Left lung (tissue), 10 donors: ENCODE measurements around the gene C1QL1. TPM values are rescaled to one million over a fixed set of nuclear protein-coding genes. Genes with fewer than 3 reads are reported as not detected.
A peak's percentile ranks its signal among the peaks of the same experiment; 100 is the strongest.

ENCODE experiments used
- ATAC-seq: fragments of 200-7000 bp; cut with Tn5 transposase; one replicate; pipeline ENCODE4 v1.9.1; 2020; ENCODE audit warnings: moderate library complexity
- DNase-seq, 4 donors: peaks; one replicate each; pipeline ENCODE4 v3.0.0-alpha.2; 2013 to 2020
- H3K27ac ChIP-seq, 2 donors: fragments of 200-600 bp; sonication (generic) in 1 of 2; one replicate each; pipeline versions ENCODE4 v1.5.0 to v1.8.0; 2020 to 2021
- H3K27me3 ChIP-seq, 2 donors: fragments of 200-600 bp; sonication (generic) in 1 of 2; one replicate each; pipeline versions ENCODE4 v1.5.0 to v1.8.0; 2020 to 2021
- H3K36me3 ChIP-seq, 2 donors: fragments of 200-600 bp; sonication (generic) in 1 of 2; one replicate each; pipeline versions ENCODE4 v1.5.0 to v1.8.0; 2020 to 2021
- H3K4me1 ChIP-seq, 2 donors: fragments of 200-600 bp; one replicate each; pipeline ENCODE4 v1.8.0; 2021
- H3K4me3 ChIP-seq, 2 donors: fragments of 200-600 bp; sonication (generic) in 1 of 2; one replicate each; pipeline versions ENCODE4 v1.5.0 to v1.8.0; 2020 to 2021; ENCODE audit warnings: mild to moderate bottlenecking in 1 of 2
- H3K9me3 ChIP-seq, 2 donors: fragments of 200-600 bp; sonication (generic) in 1 of 2; one replicate each; pipeline versions ENCODE4 v1.5.0 to v1.8.0; 2020 to 2021
- intact Hi-C, 2 donors: fragments of 100-400 bp; cut with DNase I; formaldehyde crosslinking; loops; one replicate each; pipeline versions ENCODE4 v1.11.2 to v1.14.2; 2022
- polyA plus RNA-seq, 6 donors: library from polyadenylated mRNA; unstranded; fragments of 120-200 nt; gene quantifications; one replicate each; pipeline ENCODE4 v1.2.1, GENCODE V29; 2013; ENCODE audit not compliant: insufficient read length in 6 of 6
- total RNA-seq, 2 donors: library from RNA; stranded (reverse); fragmentation: NEBNext Ultra II Directional; extraction: Animal tissue kit (Norgen Biotek cat#: 25700); gene quantifications; one replicate each; pipeline ENCODE4 v1.2.1, GENCODE V29; 2021
- TF ChIP-seq, protein P1 (sequence below), 2 donors: fragments of 200-600 bp; sonication (generic) in 1 of 2; IDR thresholded peaks; one replicate each; pipeline versions ENCODE4 v1.5.0 to v1.8.0; 2021; ENCODE audit warnings: antibody characterized with exemption in 2 of 2
- donor health status: DM: no; HTN: yes; CAD: no.
- donor health status: DM: no; HTN: no; CAD: no.

The C1QL1 gene
- total and polyA plus RNA-seq, 8 donors: 0.70 to 2.9 (median 2.2) TPM; not detected in 1

GRCh38 chr17:45011767-45012166, 43.7 kb upstream of the C1QL1 start:
- Histone ChIP-seq H3K27ac (no peak overlapping the region), H3K36me3 (no peaks in the 10 kb centered on the region), H3K4me1 (no peaks in the 10 kb centered on the region), H3K9me3 (no peaks in the 10 kb centered on the region), H3K27me3 (peaks cover 0 to 4% of the 10 kb centered on the region in 2 donors), H3K4me3 (no peak overlapping the region)
- TF ChIP-seq, protein P1, sequence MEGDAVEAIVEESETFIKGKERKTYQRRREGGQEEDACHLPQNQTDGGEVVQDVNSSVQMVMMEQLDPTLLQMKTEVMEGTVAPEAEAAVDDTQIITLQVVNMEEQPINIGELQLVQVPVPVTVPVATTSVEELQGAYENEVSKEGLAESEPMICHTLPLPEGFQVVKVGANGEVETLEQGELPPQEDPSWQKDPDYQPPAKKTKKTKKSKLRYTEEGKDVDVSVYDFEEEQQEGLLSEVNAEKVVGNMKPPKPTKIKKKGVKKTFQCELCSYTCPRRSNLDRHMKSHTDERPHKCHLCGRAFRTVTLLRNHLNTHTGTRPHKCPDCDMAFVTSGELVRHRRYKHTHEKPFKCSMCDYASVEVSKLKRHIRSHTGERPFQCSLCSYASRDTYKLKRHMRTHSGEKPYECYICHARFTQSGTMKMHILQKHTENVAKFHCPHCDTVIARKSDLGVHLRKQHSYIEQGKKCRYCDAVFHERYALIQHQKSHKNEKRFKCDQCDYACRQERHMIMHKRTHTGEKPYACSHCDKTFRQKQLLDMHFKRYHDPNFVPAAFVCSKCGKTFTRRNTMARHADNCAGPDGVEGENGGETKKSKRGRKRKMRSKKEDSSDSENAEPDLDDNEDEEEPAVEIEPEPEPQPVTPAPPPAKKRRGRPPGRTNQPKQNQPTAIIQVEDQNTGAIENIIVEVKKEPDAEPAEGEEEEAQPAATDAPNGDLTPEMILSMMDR (IDR thresholded peaks at IDR 0.05): no peak
- no peak for ATAC-seq
- DNase-seq: no peak
- intact Hi-C loops: loop anchor here (10.0 kb wide), 2 partner anchors 97 to 237 kb away; partner anchors contain the start of gene GFAP (in 1 of the 2)

DNA sequence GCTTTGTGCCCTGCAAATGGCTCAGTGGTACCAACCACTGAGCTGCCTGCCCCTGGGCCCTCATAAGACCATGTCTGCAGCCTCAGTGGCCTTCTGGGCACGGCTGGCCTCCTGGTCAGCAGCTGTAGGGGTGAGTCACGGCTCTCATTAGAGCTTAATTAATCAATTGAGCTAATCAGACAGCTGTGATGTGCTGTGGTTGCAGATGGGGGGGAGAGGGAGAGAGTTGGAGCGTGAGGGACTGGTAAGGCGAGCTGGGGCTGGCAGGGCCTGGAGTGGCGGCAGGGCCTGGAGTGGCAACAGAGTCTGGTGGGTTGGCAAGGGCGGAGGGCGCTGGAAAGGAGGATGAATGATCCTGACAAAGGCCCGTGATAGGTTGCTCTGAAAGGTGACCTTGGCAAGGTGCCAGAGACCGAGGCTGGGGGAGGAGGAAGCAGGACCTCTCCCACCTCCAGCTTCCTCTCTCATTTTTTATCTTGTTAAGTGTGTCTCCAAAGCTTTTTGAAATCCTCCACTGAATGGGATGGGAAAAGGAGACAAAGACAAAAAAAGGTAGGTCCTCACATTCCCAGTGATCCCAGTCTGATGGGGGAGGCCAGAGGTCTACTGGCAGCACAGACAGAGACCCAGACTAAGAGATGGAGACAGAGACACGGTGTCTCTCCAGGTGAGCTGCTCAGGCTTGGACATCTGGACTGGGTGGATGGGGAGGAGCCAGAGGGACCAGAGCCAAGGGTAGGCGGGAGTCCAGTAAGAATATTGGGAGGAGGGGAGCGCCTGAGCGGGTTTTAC, 41.8 kb upstream of the C1QL1 start:
- TF ChIP-seq, protein P1 (IDR thresholded peaks at IDR 0.05): no peak
- intact Hi-C loops: loop anchor here (10.0 kb wide), 2 partner anchors 95 to 235 kb away; partner anchors contain the start of gene GFAP (in 1 of the 2)
- Histone ChIP-seq H3K27me3 (peaks cover 0 to 12% of the 10 kb centered on the region in 2 donors), H3K9me3 (no peaks in the 10 kb centered on the region), H3K27ac (no peak overlapping the region), H3K4me3 (no peak overlapping the region), H3K36me3 (no peaks in the 10 kb centered on the region), H3K4me1 (no peaks in the 10 kb centered on the region)
- DNase-seq (no peak), ATAC-seq (no peak)

- TF ChIP-seq, protein P1 (IDR thresholded peaks at IDR 0.05): no peak
- no peaks in the 10 kb centered on the region for H3K36me3 ChIP-seq
- H3K27me3 ChIP-seq: peaks cover 0 to 19% of the 10 kb centered on the region in 2 donors
- H3K4me3 ChIP-seq: no peak overlapping the region
- DNase-seq: no peak
- no peak for ATAC-seq
- intact Hi-C loops: no loop called here
- no peaks in the 10 kb centered on the region for H3K4me1 ChIP-seq
- H3K27ac ChIP-seq: no peak overlapping the region
- H3K9me3 ChIP-seq: no peaks in the 10 kb centered on the region
Observed at GRCh38 chr17:45008216-45008615, 40.1 kb upstream of the C1QL1 start.

DNA sequence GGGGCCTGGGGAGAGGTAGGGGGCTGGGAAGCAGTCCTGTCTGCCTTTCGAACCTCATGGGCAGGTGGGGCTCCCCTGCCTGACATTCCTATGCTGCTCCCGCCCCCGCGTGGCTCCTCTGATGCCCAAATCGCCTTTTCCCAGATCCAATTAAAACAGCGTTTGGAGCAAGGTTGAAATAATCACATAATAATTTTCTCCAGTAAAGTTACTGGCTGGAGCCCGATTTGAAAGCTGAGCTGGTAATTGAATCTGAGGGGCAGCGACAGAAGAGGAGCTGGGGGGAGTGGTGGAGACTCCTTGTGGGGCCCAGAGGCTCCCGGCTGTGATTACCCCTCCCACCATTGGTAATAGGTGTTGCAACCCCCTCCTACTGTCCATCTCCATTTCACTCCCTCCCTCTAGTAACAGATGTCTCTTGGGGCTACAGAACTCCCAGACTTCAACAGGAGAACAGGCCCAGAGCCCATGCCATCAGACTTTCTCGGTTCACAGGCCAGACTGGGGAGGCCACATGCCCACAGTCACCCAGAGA, 38.9 kb upstream of the C1QL1 start:
- H3K4me3 ChIP-seq: no peak overlapping the region
- H3K27ac ChIP-seq: no peak overlapping the region
- H3K36me3 ChIP-seq: no peaks in the 10 kb centered on the region
- H3K27me3 ChIP-seq: peaks cover 0 to 19% of the 10 kb centered on the region in 2 donors
- ATAC-seq (no peak), DNase-seq (peak in 1 of 4 donors; percentile 26)
- intact Hi-C loops: no loop called here
- H3K9me3 ChIP-seq: no peaks in the 10 kb centered on the region
- H3K4me1 ChIP-seq: no peaks in the 10 kb centered on the region
- TF ChIP-seq, protein P1 (IDR thresholded peaks at IDR 0.05): no peak

- Histone ChIP-seq H3K27ac (no peak overlapping the region), H3K36me3 (no peaks in the 10 kb centered on the region), H3K4me1 (no peaks in the 10 kb centered on the region), H3K9me3 (no peaks in the 10 kb centered on the region), H3K27me3 (peaks cover 0 to 19% of the 10 kb centered on the region in 2 donors), H3K4me3 (no peak overlapping the region)
- DNase-seq (no peak), ATAC-seq (no peak)
- TF ChIP-seq, protein P1 (IDR thresholded peaks at IDR 0.05): no peak
- intact Hi-C loops: no loop called here
Observed at GRCh38 chr17:45005700-45006099, 37.6 kb upstream of the C1QL1 start.
